ENCODE data around the gene NSUN7.

DNA sequence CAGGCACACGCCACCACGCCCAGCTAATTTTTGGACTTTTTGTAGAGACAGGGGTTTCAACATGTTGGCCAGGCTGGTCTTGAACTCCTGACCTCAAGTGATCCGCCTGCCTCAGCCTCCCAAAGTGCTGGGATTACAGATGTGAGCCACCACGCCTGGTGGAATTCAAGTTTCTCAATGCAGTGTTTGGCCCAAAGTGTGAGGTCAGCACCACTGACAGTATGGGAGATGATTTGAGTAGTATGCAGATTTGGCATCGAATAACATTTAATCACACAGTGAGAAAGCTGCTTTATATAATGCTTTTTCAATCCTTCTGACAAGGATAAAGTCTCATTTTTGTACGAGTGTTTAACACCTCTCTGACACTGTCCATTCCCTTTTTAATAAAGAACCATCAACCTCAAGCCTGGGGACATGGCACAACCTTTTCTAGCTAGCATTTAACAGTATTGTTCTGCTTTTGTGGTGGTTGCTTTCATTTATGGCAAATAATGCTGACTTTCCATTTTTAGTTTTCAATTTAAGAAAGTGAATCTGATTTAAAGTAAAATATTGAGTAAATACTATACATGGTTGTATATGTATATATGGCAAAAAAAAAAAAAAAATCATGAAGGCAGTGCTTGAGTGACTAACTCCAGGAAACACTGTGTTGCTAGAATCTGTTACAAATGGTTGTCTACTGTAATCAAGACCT, 4.3 kb upstream of the NSUN7 start:
- TF ChIP-seq, protein P1, sequence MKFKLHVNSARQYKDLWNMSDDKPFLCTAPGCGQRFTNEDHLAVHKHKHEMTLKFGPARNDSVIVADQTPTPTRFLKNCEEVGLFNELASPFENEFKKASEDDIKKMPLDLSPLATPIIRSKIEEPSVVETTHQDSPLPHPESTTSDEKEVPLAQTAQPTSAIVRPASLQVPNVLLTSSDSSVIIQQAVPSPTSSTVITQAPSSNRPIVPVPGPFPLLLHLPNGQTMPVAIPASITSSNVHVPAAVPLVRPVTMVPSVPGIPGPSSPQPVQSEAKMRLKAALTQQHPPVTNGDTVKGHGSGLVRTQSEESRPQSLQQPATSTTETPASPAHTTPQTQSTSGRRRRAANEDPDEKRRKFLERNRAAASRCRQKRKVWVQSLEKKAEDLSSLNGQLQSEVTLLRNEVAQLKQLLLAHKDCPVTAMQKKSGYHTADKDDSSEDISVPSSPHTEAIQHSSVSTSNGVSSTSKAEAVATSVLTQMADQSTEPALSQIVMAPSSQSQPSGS (CRISPR knock-in tag; IDR thresholded peaks at IDR 0.05), result no peak
- TF ChIP-seq, protein P2, sequence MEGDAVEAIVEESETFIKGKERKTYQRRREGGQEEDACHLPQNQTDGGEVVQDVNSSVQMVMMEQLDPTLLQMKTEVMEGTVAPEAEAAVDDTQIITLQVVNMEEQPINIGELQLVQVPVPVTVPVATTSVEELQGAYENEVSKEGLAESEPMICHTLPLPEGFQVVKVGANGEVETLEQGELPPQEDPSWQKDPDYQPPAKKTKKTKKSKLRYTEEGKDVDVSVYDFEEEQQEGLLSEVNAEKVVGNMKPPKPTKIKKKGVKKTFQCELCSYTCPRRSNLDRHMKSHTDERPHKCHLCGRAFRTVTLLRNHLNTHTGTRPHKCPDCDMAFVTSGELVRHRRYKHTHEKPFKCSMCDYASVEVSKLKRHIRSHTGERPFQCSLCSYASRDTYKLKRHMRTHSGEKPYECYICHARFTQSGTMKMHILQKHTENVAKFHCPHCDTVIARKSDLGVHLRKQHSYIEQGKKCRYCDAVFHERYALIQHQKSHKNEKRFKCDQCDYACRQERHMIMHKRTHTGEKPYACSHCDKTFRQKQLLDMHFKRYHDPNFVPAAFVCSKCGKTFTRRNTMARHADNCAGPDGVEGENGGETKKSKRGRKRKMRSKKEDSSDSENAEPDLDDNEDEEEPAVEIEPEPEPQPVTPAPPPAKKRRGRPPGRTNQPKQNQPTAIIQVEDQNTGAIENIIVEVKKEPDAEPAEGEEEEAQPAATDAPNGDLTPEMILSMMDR (CRISPR knock-in tag; IDR thresholded peaks at IDR 0.05), result no peak
- TF ChIP-seq, protein P3, sequence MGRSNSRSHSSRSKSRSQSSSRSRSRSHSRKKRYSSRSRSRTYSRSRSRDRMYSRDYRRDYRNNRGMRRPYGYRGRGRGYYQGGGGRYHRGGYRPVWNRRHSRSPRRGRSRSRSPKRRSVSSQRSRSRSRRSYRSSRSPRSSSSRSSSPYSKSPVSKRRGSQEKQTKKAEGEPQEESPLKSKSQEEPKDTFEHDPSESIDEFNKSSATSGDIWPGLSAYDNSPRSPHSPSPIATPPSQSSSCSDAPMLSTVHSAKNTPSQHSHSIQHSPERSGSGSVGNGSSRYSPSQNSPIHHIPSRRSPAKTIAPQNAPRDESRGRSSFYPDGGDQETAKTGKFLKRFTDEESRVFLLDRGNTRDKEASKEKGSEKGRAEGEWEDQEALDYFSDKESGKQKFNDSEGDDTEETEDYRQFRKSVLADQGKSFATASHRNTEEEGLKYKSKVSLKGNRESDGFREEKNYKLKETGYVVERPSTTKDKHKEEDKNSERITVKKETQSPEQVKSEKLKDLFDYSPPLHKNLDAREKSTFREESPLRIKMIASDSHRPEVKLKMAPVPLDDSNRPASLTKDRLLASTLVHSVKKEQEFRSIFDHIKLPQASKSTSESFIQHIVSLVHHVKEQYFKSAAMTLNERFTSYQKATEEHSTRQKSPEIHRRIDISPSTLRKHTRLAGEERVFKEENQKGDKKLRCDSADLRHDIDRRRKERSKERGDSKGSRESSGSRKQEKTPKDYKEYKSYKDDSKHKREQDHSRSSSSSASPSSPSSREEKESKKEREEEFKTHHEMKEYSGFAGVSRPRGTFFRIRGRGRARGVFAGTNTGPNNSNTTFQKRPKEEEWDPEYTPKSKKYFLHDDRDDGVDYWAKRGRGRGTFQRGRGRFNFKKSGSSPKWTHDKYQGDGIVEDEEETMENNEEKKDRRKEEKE (IDR thresholded peaks at IDR 0.05), result no peak
- TF ChIP-seq ZNF367 (CRISPR knock-in tag; IDR thresholded peaks at IDR 0.05; ENCODE audit: borderline replicate concordance) (no peak), KDM1A (CRISPR knock-in tag; IDR thresholded peaks at IDR 0.05) (no peak), TBX3 (IDR thresholded peaks at IDR 0.05; ENCODE audit: borderline replicate concordance) (no peak), ZNF329 (CRISPR knock-in tag; IDR thresholded peaks at IDR 0.05; ENCODE audit: low read depth) (no peak), ZNF230 (CRISPR knock-in tag; IDR thresholded peaks at IDR 0.05) (no peak), NR3C1 (CRISPR knock-in tag; IDR thresholded peaks at IDR 0.05) (no peak)
- TF ChIP-seq, protein P4, sequence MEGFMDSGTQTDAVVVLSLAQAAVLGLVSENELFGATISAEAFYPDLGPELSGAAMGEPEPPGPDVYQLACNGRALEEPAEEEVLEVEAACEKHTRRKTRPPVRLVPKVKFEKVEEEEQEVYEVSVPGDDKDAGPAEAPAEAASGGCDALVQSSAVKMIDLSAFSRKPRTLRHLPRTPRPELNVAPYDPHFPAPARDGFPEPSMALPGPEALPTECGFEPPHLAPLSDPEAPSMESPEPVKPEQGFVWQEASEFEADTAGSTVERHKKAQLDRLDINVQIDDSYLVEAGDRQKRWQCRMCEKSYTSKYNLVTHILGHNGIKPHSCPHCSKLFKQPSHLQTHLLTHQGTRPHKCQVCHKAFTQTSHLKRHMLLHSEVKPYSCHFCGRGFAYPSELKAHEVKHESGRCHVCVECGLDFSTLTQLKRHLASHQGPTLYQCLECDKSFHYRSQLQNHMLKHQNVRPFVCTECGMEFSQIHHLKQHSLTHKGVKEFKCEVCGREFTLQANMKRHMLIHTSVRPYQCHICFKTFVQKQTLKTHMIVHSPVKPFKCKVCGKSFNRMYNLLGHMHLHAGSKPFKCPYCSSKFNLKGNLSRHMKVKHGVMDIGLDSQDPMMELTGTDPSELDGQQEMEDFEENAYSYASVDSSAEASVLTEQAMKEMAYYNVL (CRISPR knock-in tag; IDR thresholded peaks at IDR 0.05; ENCODE audit: borderline replicate concordance), result no peak
- TF ChIP-seq, protein P5, sequence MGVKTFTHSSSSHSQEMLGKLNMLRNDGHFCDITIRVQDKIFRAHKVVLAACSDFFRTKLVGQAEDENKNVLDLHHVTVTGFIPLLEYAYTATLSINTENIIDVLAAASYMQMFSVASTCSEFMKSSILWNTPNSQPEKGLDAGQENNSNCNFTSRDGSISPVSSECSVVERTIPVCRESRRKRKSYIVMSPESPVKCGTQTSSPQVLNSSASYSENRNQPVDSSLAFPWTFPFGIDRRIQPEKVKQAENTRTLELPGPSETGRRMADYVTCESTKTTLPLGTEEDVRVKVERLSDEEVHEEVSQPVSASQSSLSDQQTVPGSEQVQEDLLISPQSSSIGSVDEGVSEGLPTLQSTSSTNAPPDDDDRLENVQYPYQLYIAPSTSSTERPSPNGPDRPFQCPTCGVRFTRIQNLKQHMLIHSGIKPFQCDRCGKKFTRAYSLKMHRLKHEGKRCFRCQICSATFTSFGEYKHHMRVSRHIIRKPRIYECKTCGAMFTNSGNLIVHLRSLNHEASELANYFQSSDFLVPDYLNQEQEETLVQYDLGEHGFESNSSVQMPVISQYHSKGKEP (CRISPR knock-in tag; IDR thresholded peaks at IDR 0.05), result no peak

All from HepG2 (cell line).